HG02970 (cell line): ENCODE results near the gene RTP3.
A peak's percentile ranks its signal among the peaks of the same experiment; 100 is the strongest.

Experiments used
- ATAC-seq: cut with Tn5 transposase; IDR thresholded peaks from one replicate; pipeline ENCODE4 v1.9.1; 2021; ENCODE audit warnings: mild to moderate bottlenecking, moderate library complexity, moderate number of reproducible peaks; ENCODE audit not compliant: unreplicated experiment, low FRiP score

RTP3 gene

DNA sequence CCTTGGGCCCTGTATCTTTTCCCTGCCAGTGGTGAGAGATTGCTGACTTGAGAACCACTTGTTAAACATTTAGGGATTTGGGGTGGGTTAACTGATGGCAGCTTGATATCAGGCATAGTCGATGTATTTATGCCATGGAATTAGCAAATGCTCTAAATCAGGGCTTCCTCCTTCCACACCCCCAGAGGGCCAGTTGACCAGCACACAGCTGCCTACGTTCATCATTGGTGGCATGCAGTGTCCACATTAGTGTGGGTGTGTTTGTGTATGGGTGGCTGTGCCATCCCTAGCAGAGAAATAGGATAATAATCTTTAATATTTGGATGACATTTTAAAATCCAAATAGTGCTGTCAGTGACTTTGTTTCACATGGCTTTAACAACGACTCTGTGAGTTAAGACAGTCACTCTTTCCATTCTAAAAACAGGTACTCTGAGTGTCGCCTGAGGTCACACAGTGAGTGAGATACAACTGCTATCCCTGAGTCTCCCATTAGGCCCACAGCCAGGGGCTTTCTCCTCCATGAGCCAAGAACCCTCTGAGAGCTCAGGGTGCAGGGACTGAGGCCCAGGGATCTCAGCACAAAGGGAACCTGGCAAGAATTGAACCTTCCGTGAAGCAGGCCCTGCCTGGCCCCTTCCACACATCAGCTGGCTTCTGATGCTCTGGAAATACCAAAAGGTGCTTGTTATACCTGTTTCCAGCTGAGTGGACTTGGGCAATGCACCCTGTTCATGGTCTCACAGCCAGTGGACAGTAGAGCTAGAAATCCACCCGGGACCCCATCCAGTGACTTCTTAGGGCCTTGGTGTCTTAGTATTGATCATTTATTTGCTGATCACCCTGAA lies 28.8 kb upstream of the RTP3 start:
- no peak for ATAC-seq

GRCh38 chr3:46469680-46470357 lies 28.0 kb upstream of the RTP3 start:
- ATAC-seq, result no peak

DNA sequence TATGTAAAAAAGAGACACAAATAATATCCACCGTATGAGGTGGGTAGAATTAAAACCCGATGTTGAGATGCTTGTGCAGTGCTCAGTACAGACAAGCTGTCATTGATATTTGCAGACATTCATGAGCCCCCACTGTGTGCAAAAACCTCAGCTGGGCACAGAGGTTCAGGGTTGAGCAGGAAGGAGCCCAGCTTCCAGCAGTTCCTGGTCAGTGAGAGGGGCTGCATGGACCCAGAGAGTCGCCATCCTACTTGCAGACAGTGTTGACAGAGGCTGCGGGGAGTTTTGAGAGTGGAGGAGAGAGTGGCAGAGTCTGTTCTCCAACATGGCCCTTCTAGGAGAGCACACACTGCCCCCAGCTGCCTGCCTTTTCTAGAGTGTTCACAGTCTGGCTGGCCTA lies 26.9 kb upstream of the RTP3 start:
- ATAC-seq, result no peak

DNA sequence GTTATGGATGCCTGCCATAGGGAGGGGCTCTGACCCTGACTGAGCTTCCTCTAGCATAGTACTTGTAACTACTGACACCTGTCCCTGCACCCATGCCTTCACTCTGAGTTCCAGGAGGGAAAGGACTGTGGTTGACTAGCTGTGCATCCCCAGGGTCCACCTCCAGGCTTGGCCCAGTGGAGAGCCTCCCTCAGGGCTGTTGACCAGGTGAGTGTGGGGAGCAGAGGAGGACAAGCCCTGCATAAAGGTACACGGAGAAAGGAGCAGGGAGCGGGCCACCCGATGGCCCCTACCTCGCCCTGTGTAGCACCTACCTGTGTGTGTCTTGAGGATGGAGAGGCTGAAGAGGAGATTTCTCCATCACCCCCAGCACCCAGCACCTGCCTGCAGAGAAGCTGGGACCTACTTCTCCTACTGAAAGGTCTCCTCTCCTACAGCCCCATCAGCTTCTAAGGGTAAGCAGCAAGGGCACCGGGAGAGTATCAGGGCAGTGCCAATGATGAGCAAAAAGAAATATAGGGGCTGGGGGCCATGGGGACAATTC lies 26.3 kb upstream of the RTP3 start:
- ATAC-seq, result no peak

DNA sequence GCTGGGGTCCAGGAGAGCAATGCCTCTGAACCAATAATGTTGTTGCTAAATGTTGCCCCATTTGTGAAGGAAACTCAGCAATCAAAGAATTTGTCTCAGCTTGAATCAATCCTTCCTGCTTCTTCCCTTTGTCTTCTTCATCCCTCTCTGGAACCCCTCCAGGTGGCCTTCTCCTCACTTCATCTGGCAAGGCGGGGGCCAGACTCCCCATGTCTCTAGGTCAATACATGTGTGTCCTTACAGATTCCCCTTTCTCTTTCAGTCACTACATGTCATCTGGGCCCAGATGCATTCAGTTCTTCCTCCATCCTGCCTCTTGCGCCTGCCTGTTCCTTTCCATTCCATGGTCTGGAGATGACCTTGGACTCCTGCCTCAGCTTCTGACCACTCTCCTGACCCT lies 25.0 kb upstream of the RTP3 start:
- no peak for ATAC-seq

- no peak for ATAC-seq
These were observed 20.6 kb upstream of the RTP3 start for GRCh38 chr3:46477145-46477544.

DNA sequence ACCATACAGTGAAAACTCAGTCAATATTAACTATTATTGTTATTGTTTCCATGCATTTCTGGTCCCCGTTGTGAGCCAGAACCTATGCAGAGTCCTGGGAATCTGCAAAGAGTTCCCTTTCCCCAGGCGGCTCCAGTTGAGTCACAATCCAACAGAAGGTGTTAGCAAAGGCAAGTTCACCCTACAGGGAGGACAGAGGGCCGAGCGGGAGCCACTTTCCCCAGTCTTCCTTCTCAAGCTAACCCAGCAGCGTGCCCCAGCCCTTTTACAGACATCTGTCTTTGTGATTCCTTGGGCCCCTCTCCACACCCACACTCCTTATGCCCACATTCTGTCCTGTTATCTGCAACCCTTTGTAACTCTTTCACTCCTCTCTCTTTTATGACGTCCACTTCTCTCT lies 20.0 kb upstream of the RTP3 start:
- no peak for ATAC-seq

GRCh38 chr3:46478341-46478740 lies 19.4 kb upstream of the RTP3 start:
- ATAC-seq, result no peak

DNA sequence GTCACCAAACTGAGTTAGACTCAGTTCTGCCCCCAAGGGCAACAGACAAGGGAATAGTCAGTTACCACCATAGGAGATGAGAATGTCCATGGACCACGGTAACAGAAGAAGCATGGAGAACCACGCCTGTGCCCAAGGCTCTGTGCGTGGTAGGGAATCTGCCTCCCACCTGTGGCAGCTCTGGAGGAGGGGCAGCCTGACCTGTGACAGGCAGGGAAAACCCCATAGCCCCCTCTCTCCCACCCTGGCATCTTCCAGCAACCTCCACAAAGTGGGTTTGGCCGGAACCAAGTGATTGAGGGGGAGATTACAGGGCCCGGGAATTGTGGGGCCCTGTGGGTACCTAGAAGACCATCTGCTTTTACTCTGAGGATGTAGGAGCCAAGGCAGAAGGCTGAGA lies 18.8 kb upstream of the RTP3 start:
- ATAC-seq, result no peak

- ATAC-seq, result no peak
These were observed 18.1 kb upstream of the RTP3 start for GRCh38 chr3:46479696-46480095.

- ATAC-seq, result no peak
These were observed 17.1 kb upstream of the RTP3 start for GRCh38 chr3:46480491-46481195.

DNA sequence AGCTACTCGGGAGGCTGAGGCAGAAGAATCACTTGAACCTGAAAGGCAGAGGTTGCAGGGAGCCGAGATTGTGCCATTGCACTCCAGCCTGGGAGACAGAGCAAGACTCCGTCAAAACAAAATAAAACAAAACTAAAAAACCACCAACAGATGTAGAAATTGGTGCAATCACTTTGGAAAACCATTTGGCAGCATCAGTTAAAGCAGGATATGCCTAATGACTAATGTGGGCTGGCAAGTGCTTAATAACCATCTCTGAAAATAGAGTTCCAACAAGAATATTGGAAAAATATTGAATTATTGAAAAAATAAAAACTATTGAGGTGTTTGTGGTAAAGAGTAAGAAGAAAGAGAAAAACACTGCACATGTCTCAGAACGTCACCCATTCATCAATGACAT lies 16.1 kb upstream of the RTP3 start:
- ATAC-seq, result no peak

GRCh38 chr3:46482632-46483350 lies 15.0 kb upstream of the RTP3 start:
- ATAC-seq, result no peak

- ATAC-seq, result no peak
These were observed 14.0 kb upstream of the RTP3 start for GRCh38 chr3:46483825-46484224.

GRCh38 chr3:46484388-46484787 lies 13.4 kb upstream of the RTP3 start:
- no peak for ATAC-seq

GRCh38 chr3:46484911-46485778 lies 12.6 kb upstream of the RTP3 start:
- ATAC-seq, result no peak

DNA sequence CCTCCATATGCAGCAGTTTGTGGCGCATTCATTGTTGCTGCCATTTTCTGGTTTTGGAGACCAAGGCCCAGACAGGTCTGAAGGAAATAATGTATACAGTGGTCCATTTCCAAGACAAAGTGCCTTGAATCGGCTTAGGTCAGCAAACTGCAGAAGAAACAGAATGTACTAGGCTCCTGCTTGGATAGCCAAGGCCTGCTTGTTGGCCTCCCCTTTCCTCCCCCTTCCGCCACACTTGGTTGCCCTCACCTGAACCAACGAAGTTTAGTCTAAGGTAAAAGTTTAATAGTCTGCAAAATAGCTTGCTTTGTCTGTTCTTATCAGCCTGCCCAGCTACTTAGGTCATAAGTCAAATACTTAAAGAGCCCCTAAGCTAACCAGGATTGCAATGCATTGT lies 12.0 kb upstream of the RTP3 start:
- ATAC-seq, result no peak

GRCh38 chr3:46488735-46489361 lies 8.9 kb upstream of the RTP3 start:
- peak; percentile 88 for ATAC-seq

- no peak for ATAC-seq
These were observed 8.4 kb upstream of the RTP3 start for GRCh38 chr3:46489381-46489780.
